ENCODE data around the gene CSTF2.
A peak's percentile ranks its signal among the peaks of the same experiment; 100 is the strongest.

CSTF2 gene

GRCh38 chrX:100870527-100870926 is 50.3 kb downstream of the CSTF2 start:
- no peak for TF ChIP-seq CTCF (conservative IDR thresholded peaks at IDR 0.05; ENCODE audit: low read depth, low read length)
- no peak for DNase-seq (ENCODE audit: low read depth)
- H3K4me3 ChIP-seq (ENCODE audit: low read depth, low read length), result no peak overlapping the region

- DNase-seq (ENCODE audit: low read depth), result peak; percentile 74
- TF ChIP-seq CTCF (conservative IDR thresholded peaks at IDR 0.05; ENCODE audit: low read depth, low read length), result no peak
Measured at GRCh38 chrX:100871594-100872560, 51.7 kb downstream of the CSTF2 start.

GRCh38 chrX:100874325-100874724 is 54.1 kb downstream of the CSTF2 start, which contains the start of gene NOX1:
NOX1 (minus strand) TSS chrX:100874359; CDS start chrX:100874139, 220 bp downstream.
- no peak within 1 kb of the TSS for H3K4me3 ChIP-seq (ENCODE audit: low read depth, low read length)
- TF ChIP-seq CTCF (conservative IDR thresholded peaks at IDR 0.05; ENCODE audit: low read depth, low read length), result no peak
- peak; percentile 23 for DNase-seq (ENCODE audit: low read depth)

More at GRCh38 chrX:100871594-100872560, 51.7 kb downstream of the CSTF2 start:
- H3K4me3 ChIP-seq (ENCODE audit: low read depth, low read length), result no peak overlapping the region

DNA sequence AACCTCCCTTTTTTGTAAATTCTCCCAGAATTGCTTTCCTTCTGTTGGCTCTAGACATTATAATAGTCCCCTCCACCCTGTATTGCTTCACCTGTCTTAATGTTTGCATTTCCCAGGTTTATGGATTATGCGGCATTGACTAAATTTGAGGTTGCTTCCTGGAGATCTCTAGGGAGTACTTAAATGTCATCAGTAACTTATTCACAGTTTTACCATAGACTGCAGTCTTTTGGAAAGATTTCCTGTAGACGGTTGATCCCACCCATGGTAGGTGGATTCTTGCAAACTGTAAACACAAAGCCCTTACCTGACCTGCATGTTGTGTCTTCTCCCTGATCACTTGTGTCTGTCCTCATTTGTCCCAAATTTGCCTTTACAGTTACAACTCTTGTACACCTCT is 60.2 kb downstream of the CSTF2 start:
- no peak for TF ChIP-seq CTCF (conservative IDR thresholded peaks at IDR 0.05; ENCODE audit: low read depth, low read length)
- no peak overlapping the region for H3K4me3 ChIP-seq (ENCODE audit: low read depth, low read length)
- DNase-seq (ENCODE audit: low read depth), result no peak

DNA sequence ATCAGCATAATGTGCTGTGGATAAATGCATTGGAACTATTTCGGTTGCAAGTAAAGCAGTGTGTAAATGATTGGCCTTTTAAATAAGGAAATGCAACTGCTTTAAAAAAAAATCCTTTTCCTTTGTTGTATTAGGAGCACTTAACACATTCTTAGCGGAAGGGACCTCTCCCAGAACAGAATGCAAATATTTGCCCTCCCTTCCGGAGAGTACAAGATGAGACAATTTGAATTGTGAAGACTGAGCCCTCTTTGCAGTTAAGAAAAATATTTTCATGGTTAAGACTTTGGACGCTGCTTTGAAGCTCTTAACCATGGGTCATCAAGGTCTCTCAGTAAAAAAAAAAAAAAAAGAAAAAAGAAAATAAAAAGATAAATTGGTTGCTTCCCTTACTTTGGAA is 63.5 kb downstream of the CSTF2 start:
- DNase-seq (ENCODE audit: low read depth), result no peak

More for the DNA sequence above, 63.5 kb downstream of the CSTF2 start:
- TF ChIP-seq CTCF (conservative IDR thresholded peaks at IDR 0.05; ENCODE audit: low read depth, low read length), result no peak
- no peak overlapping the region for H3K4me3 ChIP-seq (ENCODE audit: low read depth, low read length)

Data from choroid plexus epithelial cell (primary cell).